CD14-positive monocyte (primary cell): ENCODE data around the gene TENT4B. TPM values are rescaled to one million over a fixed set of nuclear protein-coding genes. Genes with fewer than 3 reads are reported as not detected.
A peak's percentile ranks its signal among the peaks of the same experiment; 100 is the strongest.

Experiments
- DNase-seq, 3 donors: peaks; one replicate each; pipeline ENCODE4 v3.0.0-alpha.2; 2011 to 2022
- H2AFZ ChIP-seq: 2 replicates; pipeline ENCODE4 v1.6.0; 2012; ENCODE audit warnings: mild to moderate bottlenecking, low read depth, low read length, inconsistent platforms; ENCODE audit not compliant: insufficient read depth, poor library complexity, severe bottlenecking
- H3K27ac ChIP-seq, 2 donors: 1 replicate in 1 of 2; 2 replicates in 1 of 2; pipeline ENCODE4 v1.5.1; 2012 to 2013; ENCODE audit warnings: low read length in 2 of 2, control low read depth in 1 of 2, inconsistent platforms in 1 of 2, low read depth in 1 of 2, mild to moderate bottlenecking in 1 of 2
- H3K27me3 ChIP-seq, 2 donors: one replicate each; pipeline versions ENCODE4 v1.6.0 to v1.6.1; 2011 to 2013; ENCODE audit warnings: low read length in 2 of 2; ENCODE audit not compliant: control insufficient read depth in 2 of 2, insufficient read depth in 2 of 2
- H3K36me3 ChIP-seq, 2 donors: replicated peaks in 1 of 2; 1 replicate in 1 of 2; 2 replicates in 1 of 2; pipeline versions ENCODE4 v1.5.1 to v1.6.1; 2012 to 2013; ENCODE audit warnings: low read length in 2 of 2, control low read depth in 1 of 2, inconsistent platforms in 1 of 2, mild to moderate bottlenecking in 1 of 2; ENCODE audit not compliant: insufficient read depth in 2 of 2, control insufficient read depth in 1 of 2
- H3K4me1 ChIP-seq, 2 donors: 1 replicate in 1 of 2; 2 replicates in 1 of 2; pipeline versions ENCODE4 v1.5.1 to v1.6.1; 2012 to 2013; ENCODE audit warnings: low read length in 2 of 2, control low read depth in 1 of 2, inconsistent platforms in 1 of 2, mild to moderate bottlenecking in 1 of 2, moderate library complexity in 1 of 2; ENCODE audit not compliant: insufficient read depth in 2 of 2, control insufficient read depth in 1 of 2
- H3K4me2 ChIP-seq: replicated peaks from 2 replicates; pipeline ENCODE3; 2012; ENCODE audit warnings: low read length, moderate library complexity, mild to moderate bottlenecking; ENCODE audit not compliant: poor library complexity, severe bottlenecking; ENCODE audit errors: extremely low read depth
- H3K4me3 ChIP-seq, 3 experiments: fragments of 200-600 bp in 1 of 3; sonication (generic) in 1 of 3; replicated peaks in 1 of 3; 1 replicate in 2 of 3; 2 replicates in 1 of 3; pipeline ENCODE4 v1.5.1; 2011 to 2013; ENCODE audit warnings: low read length in 3 of 3, mild to moderate bottlenecking in 3 of 3, control low read depth in 2 of 3, low read depth in 2 of 3, inconsistent platforms in 1 of 3, moderate library complexity in 1 of 3
- H3K79me2 ChIP-seq: 2 replicates; pipeline ENCODE4 v1.6.0; 2012; ENCODE audit warnings: mild to moderate bottlenecking, control low read depth, inconsistent platforms, low read length, moderate library complexity; ENCODE audit not compliant: insufficient read depth
- H3K9ac ChIP-seq: 2 replicates; pipeline ENCODE4 v1.6.0; 2017; ENCODE audit warnings: low read length, mild to moderate bottlenecking; ENCODE audit not compliant: insufficient read depth, poor library complexity, severe bottlenecking
- H3K9me3 ChIP-seq, 2 donors: replicated peaks in 1 of 2; 1 replicate in 1 of 2; 2 replicates in 1 of 2; pipeline versions ENCODE4 v1.5.1 to v1.6.1; 2012 to 2013; ENCODE audit warnings: low read length in 2 of 2, control low read depth in 1 of 2; ENCODE audit not compliant: control insufficient read depth in 1 of 2, insufficient read depth in 1 of 2
- H4K20me1 ChIP-seq: 2 replicates; pipeline ENCODE4 v1.6.0; 2012; ENCODE audit warnings: mild to moderate bottlenecking, low read length, control low read depth, moderate library complexity; ENCODE audit not compliant: insufficient read depth
- H3K27ac Mint-ChIP-seq, 7 donors: one replicate each; pipeline ENCODE4 v1.8.0; 2020; ENCODE audit warnings: mild to moderate bottlenecking in 7 of 7, mixed read lengths in 7 of 7, moderate library complexity in 6 of 7, inconsistent platforms in 2 of 7
- H3K27me3 Mint-ChIP-seq, 3 donors: one replicate each; pipeline ENCODE4 v1.8.0; 2021 to 2022; ENCODE audit warnings: low read depth in 3 of 3, mild to moderate bottlenecking in 3 of 3, mixed read lengths in 3 of 3, moderate library complexity in 3 of 3, inconsistent platforms in 1 of 3
- H3K36me3 Mint-ChIP-seq, 2 donors: one replicate each; pipeline ENCODE4 v1.8.0; 2020; ENCODE audit warnings: mixed read lengths in 2 of 2, inconsistent platforms in 1 of 2, mild to moderate bottlenecking in 1 of 2
- H3K4me1 Mint-ChIP-seq: one replicate; pipeline ENCODE4 v1.8.0; 2020; ENCODE audit warnings: mild to moderate bottlenecking, mixed read lengths
- H3K4me3 Mint-ChIP-seq, 2 donors: one replicate each; pipeline ENCODE4 v1.8.0; 2020; ENCODE audit warnings: mild to moderate bottlenecking in 2 of 2, mixed read lengths in 2 of 2, moderate library complexity in 1 of 2
- H3K9me3 Mint-ChIP-seq, 7 donors: one replicate each; pipeline ENCODE4 v1.8.0; 2020 to 2022; ENCODE audit warnings: mixed read lengths in 7 of 7, mild to moderate bottlenecking in 6 of 7, moderate library complexity in 6 of 7, inconsistent platforms in 2 of 7
- WGBS: methylation state at CpG from one replicate; pipeline ENCODE4 v1.1.5; 2013; ENCODE audit warnings: missing lambda C conversion rate; ENCODE audit not compliant: insufficient coverage; 5-methylcytosine and 5-hydroxymethylcytosine counted together
- intact Hi-C, 2 donors: fragments of 100-400 bp; cut with micrococcal nuclease; formaldehyde crosslinking; loops; one replicate each; pipeline versions ENCODE4 v1.15.0 to v1.15.1; 2023
- polyA plus RNA-seq, 3 donors: library from polyadenylated mRNA; depleted of rRNA in 1 of 3; unstranded in 2 of 3; stranded (reverse) in 1 of 3; fragments of 300-500 nt in 2 of 3; fragments of >200 nt in 1 of 3; fragmentation: Illumina TruSeq in 2 of 3; gene quantifications; 1 replicate in 2 of 3; 2 replicates in 1 of 3; pipeline ENCODE4 v1.2.3, GENCODE V29; 2012 to 2021
- TF ChIP-seq, protein P1 (sequence below): fragments of 200-600 bp; IDR thresholded peaks from one replicate; pipeline ENCODE4 v1.8.0; 2022; ENCODE audit warnings: antibody characterized with exemption, mild to moderate bottlenecking

The TENT4B gene
- polyA plus RNA-seq, 3 donors = 1.4 to 9.0 (median 1.7) TPM

- Histone ChIP-seq H3K27me3 (no peaks in the 10 kb centered on the region), H3K36me3 (no peaks in the 10 kb centered on the region), H3K4me3 (peak overlapping the region in 1 of 3 experiments; percentile 86), H2AFZ (no peak overlapping the region), H3K27ac (peak overlapping the region; percentile 93 to 97), H3K4me2 (peak overlapping the region; percentile 97), H3K9ac (peak overlapping the region; percentile 30), H4K20me1 (peaks cover 26% of the 10 kb centered on the region), H3K9me3 (no peaks in the 10 kb centered on the region), H3K79me2 (peaks cover 98% of the 10 kb centered on the region), H3K4me1 (peaks cover 95% of the 10 kb centered on the region in 2 donors)
- H3K9me3 Mint-ChIP-seq = peaks cover 0 to 4% (median 0%) of the 10 kb centered on the region in 7 donors
- peaks cover 87% of the 10 kb centered on the region for H3K4me1 Mint-ChIP-seq
- H3K4me3 Mint-ChIP-seq = peak overlapping the region in 1 of 2 donors; percentile 78
- intact Hi-C loops = loop anchor here (5.0 to 10.0 kb wide), 3 partner anchors 183 to 464 kb away; partner anchors contain the start of genes CYLD (in 1 of the 2) and NOD2 (in 1 of the 2)
- DNase-seq = no peak
- no peaks in the 10 kb centered on the region for H3K27me3 Mint-ChIP-seq
- H3K27ac Mint-ChIP-seq = peak overlapping the region; percentile 98 to 100 (median 100)
- WGBS = 85% methylated on average over 2 of the region's 3 CpGs
- peaks cover 12 to 45% of the 10 kb centered on the region in 2 donors for H3K36me3 Mint-ChIP-seq
- TF ChIP-seq, protein P1, sequence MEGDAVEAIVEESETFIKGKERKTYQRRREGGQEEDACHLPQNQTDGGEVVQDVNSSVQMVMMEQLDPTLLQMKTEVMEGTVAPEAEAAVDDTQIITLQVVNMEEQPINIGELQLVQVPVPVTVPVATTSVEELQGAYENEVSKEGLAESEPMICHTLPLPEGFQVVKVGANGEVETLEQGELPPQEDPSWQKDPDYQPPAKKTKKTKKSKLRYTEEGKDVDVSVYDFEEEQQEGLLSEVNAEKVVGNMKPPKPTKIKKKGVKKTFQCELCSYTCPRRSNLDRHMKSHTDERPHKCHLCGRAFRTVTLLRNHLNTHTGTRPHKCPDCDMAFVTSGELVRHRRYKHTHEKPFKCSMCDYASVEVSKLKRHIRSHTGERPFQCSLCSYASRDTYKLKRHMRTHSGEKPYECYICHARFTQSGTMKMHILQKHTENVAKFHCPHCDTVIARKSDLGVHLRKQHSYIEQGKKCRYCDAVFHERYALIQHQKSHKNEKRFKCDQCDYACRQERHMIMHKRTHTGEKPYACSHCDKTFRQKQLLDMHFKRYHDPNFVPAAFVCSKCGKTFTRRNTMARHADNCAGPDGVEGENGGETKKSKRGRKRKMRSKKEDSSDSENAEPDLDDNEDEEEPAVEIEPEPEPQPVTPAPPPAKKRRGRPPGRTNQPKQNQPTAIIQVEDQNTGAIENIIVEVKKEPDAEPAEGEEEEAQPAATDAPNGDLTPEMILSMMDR = no peak
These were observed 125.1 kb downstream of the TENT4B start for GRCh38 chr16:50278251-50278650.

- Histone ChIP-seq H3K4me1 (peaks cover 99% of the 10 kb centered on the region in 2 donors), H3K9ac (peak overlapping the region; percentile 69), H4K20me1 (peaks cover 39% of the 10 kb centered on the region), H3K4me2 (peak overlapping the region; percentile 97), H2AFZ (no peak overlapping the region), H3K36me3 (no peaks in the 10 kb centered on the region), H3K27ac (peak overlapping the region; percentile 93 to 97), H3K79me2 (peaks cover 98% of the 10 kb centered on the region), H3K4me3 (peak overlapping the region; percentile 52 to 86 (median 55)), H3K9me3 (no peaks in the 10 kb centered on the region), H3K27me3 (no peaks in the 10 kb centered on the region)
- peaks cover 11 to 55% of the 10 kb centered on the region in 2 donors for H3K36me3 Mint-ChIP-seq
- peak overlapping the region; percentile 74 to 90 for H3K4me3 Mint-ChIP-seq
- H3K9me3 Mint-ChIP-seq = peaks cover 0 to 4% (median 0%) of the 10 kb centered on the region in 7 donors
- H3K27me3 Mint-ChIP-seq = no peaks in the 10 kb centered on the region
- TF ChIP-seq, protein P1 = no peak
- 9% methylated on average over 2 of the region's 2 CpGs for WGBS
- peaks cover 90% of the 10 kb centered on the region for H3K4me1 Mint-ChIP-seq
- peak overlapping the region; percentile 98 to 100 (median 100) for H3K27ac Mint-ChIP-seq
- intact Hi-C loops = loop anchor here (1.0 to 10.0 kb wide), 4 partner anchors 12 to 463 kb away; partner anchors contain the start of genes CYLD (in 1 of the 2) and NOD2 (in 1 of the 2)
- DNase-seq = no peak
These were observed 126.4 kb downstream of the TENT4B start for GRCh38 chr16:50279504-50279865.
